GM12878 (cell line): ENCODE measurements around the gene TYSND1. TPM values are rescaled to one million over a fixed set of nuclear protein-coding genes. Genes with fewer than 3 reads are reported as not detected.

ENCODE experiments used
- ATAC-seq: fragments of 200-7000 bp; cut with Tn5 transposase; 3 replicates; pipeline ENCODE4 v1.9.1; 2020; ENCODE audit warnings: mild to moderate bottlenecking, moderate library complexity
- BruUV-seq: library from RNA; stranded (reverse); fragments of 400-500 nt; replicated peaks from 2 replicates; lab custom pipeline; 2021; lab: Mats Ljungman, UMichigan
- CTCF ChIA-PET: fragments of 300-600 bp; sonication (Branson Sonifier 250); formaldehyde crosslinking; extraction: SDS; loops from one replicate; lab custom pipeline; 2021; ENCODE audit warnings: inconsistent platforms; lab: Yijun Ruan, JAX
- POLR2A ChIA-PET: fragments of 350-600 bp; formaldehyde crosslinking; extraction: SDS; loops from one replicate; lab custom pipeline; 2021; ENCODE audit warnings: inconsistent platforms; lab: Charles Lee
- RAD21 ChIA-PET: fragments of 300-600 bp; sonication (Branson Sonifier 250); formaldehyde crosslinking; loops from one replicate; lab custom pipeline; 2023; ENCODE audit warnings: antibody characterized with exemption; ENCODE audit not compliant: unreplicated experiment; lab: Charles Lee
- SMC1A ChIA-PET: fragments of 300-600 bp; sonication (Branson Sonifier 250); formaldehyde crosslinking; loops from one replicate; lab custom pipeline; 2023; ENCODE audit not compliant: unreplicated experiment, uncharacterized antibody; lab: Charles Lee
- DNase-seq: peaks from one replicate; pipeline ENCODE4 v3.0.0-alpha.2; 2011; ENCODE audit warnings: low read depth, low spot score
- FAIRE-seq: peaks from 3 replicates; lab custom pipeline; 2011; peaks lifted over from hg19 to GRCh38; lab: Jason Lieb, UNC
- H2AFZ ChIP-seq: 2 replicates; pipeline ENCODE4 v1.6.0; 2011; ENCODE audit warnings: low read depth, low read length, control low read depth; ENCODE audit not compliant: control insufficient read depth
- H3K27ac ChIP-seq: 2 replicates; pipeline ENCODE4 v1.5.1; 2011; ENCODE audit warnings: control low read depth; ENCODE audit not compliant: control insufficient read depth, insufficient read depth
- H3K27me3 ChIP-seq, 2 experiments: replicated peaks in 1 of 2; 2 replicates each; pipeline versions ENCODE4 v1.6.0 to v1.6.1; 2011; ENCODE audit warnings: low read length in 1 of 2; ENCODE audit not compliant: control insufficient read depth in 2 of 2, insufficient read depth in 2 of 2
- H3K36me3 ChIP-seq, 2 experiments: 2 replicates each; pipeline ENCODE4 v1.5.1; 2011; ENCODE audit warnings: low read length in 1 of 2; ENCODE audit not compliant: control insufficient read depth in 2 of 2, insufficient read depth in 2 of 2
- H3K4me1 ChIP-seq: 2 replicates; pipeline ENCODE4 v1.6.1; 2011; ENCODE audit warnings: mild to moderate bottlenecking, low read length, moderate library complexity, mixed read lengths; ENCODE audit not compliant: control insufficient read depth, insufficient read depth
- H3K4me2 ChIP-seq: 2 replicates; pipeline ENCODE4 v1.6.0; 2011; ENCODE audit warnings: control low read depth; ENCODE audit not compliant: control insufficient read depth, insufficient read depth
- H3K4me3 ChIP-seq: fragments of 200-600 bp; sonication (generic); 2 replicates; pipeline ENCODE4 v1.5.1; 2016
- H3K79me2 ChIP-seq: 2 replicates; pipeline ENCODE4 v1.6.0; 2011; ENCODE audit warnings: low read length; ENCODE audit not compliant: control insufficient read depth, insufficient read depth
- H3K9ac ChIP-seq: 2 replicates; pipeline ENCODE4 v1.8.0; 2011; ENCODE audit warnings: low read length, control low read depth, mixed read lengths; ENCODE audit not compliant: control insufficient read depth, insufficient read depth
- H3K9me3 ChIP-seq: replicated peaks from 3 replicates; pipeline ENCODE4 v1.5.1; 2011; ENCODE audit warnings: mild to moderate bottlenecking, low read length; ENCODE audit not compliant: control insufficient read depth, insufficient read depth
- H4K20me1 ChIP-seq: 2 replicates; pipeline ENCODE4 v1.6.0; 2011; ENCODE audit not compliant: control insufficient read depth, insufficient read depth
- BMI1 ChIP-seq: fragments of 450-650 bp; IDR thresholded peaks from 2 replicates; pipeline ENCODE4 v1.6.1; 2016; ENCODE audit warnings: mild to moderate bottlenecking, moderate library complexity, borderline replicate concordance
- E4F1 ChIP-seq: fragments of 450-650 bp; IDR thresholded peaks from 2 replicates; pipeline ENCODE4 v1.6.1; 2018; ENCODE audit warnings: borderline replicate concordance, mild to moderate bottlenecking; ENCODE audit not compliant: partially characterized antibody
- EED ChIP-seq: sonication (generic); IDR thresholded peaks from 2 replicates; pipeline ENCODE4 v1.6.1; 2016; ENCODE audit warnings: antibody characterized with exemption, low read depth
- GABPA ChIP-seq: IDR thresholded peaks from 2 replicates; pipeline ENCODE4 v1.6.1; 2014; ENCODE audit warnings: antibody characterized with exemption, low read depth, mild to moderate bottlenecking, inconsistent platforms
- HDGF ChIP-seq: fragments of 450-650 bp; IDR thresholded peaks from 2 replicates; pipeline ENCODE4 v1.6.1; 2016; ENCODE audit warnings: antibody characterized with exemption
- HSF1 ChIP-seq: fragments of 150-350 bp; IDR thresholded peaks from 2 replicates; pipeline ENCODE4 v1.6.1; 2014; ENCODE audit warnings: mild to moderate bottlenecking, low read depth, low read length
- MEF2A ChIP-seq: IDR thresholded peaks from 2 replicates; pipeline ENCODE4 v1.6.1; 2011; ENCODE audit warnings: low read depth, mild to moderate bottlenecking, low read length, moderate library complexity; ENCODE audit not compliant: insufficient read depth
- PML ChIP-seq: IDR thresholded peaks from 2 replicates; pipeline ENCODE4 v1.6.1; 2012; ENCODE audit warnings: low read length, inconsistent platforms
- RBBP5 ChIP-seq: fragments of 200-600 bp; sonication (generic); conservative IDR thresholded peaks from 2 replicates; pipeline ENCODE4 v1.6.1; 2016
- RUNX3 ChIP-seq: IDR thresholded peaks from 2 replicates; pipeline ENCODE4 v1.6.1; 2012; ENCODE audit warnings: low read length, inconsistent platforms
- SIN3A ChIP-seq: IDR thresholded peaks from 2 replicates; pipeline ENCODE4 v1.6.1; 2012; ENCODE audit warnings: low read depth, low read length, improper control_type of control experiment
- ZBTB40 ChIP-seq: fragments of 450-650 bp; IDR thresholded peaks from 2 replicates; pipeline ENCODE4 v1.6.1; 2016; ENCODE audit warnings: mild to moderate bottlenecking, moderate library complexity, borderline replicate concordance
- WGBS: methylation state at CpG from one replicate; pipeline ENCODE4 v1.1.6; 2016; ENCODE audit warnings: low lambda C conversion rate; ENCODE audit not compliant: insufficient replicate concordance, insufficient coverage; ENCODE audit errors: missing lambda C conversion rate; 5-methylcytosine and 5-hydroxymethylcytosine counted together
- in situ Hi-C: fragments of 300-500 bp; cut with MboI; formaldehyde crosslinking; loops from 9 replicates; pipeline ENCODE4 v1.14.3; 2018; ENCODE audit warnings: mixed read lengths
- intact Hi-C: fragments of 100-400 bp; cut with micrococcal nuclease; formaldehyde crosslinking; loops from one replicate; pipeline ENCODE4 v1.14.2; 2022; ENCODE audit not compliant: unreplicated experiment
- polyA plus RNA-seq, 11 experiments: library from polyadenylated mRNA; depleted of rRNA in 4 of 11; unstranded in 6 of 11; stranded (reverse) in 5 of 11; fragments of >200 nt; fragmentation: Nextera tagmentation in 4 of 11; fragmentation: Illumina TruSeq in 1 of 11; extraction: Ambion mirVana in 4 of 11; extraction: Trizol in 1 of 11; gene quantifications; 1 replicate in 1 of 11; 2 replicates in 10 of 11; pipeline versions ENCODE4 v1.2.1 to v1.2.3, GENCODE V29; 2011 to 2016; ENCODE audit warnings: inconsistent platforms in 2 of 11, missing spikeins in 2 of 11, low read depth in 1 of 11
- total RNA-seq, 4 experiments: library from RNA; depleted of rRNA in 3 of 4; stranded (reverse); fragments of >200 nt in 3 of 4; fragmentation: Illumina TruSeq in 1 of 4; extraction: Trizol in 1 of 4; gene quantifications; 2 replicates each; pipeline versions ENCODE4 v1.2.1 to v1.2.3, GENCODE V29; 2013 to 2021
- TF ChIP-seq, protein P1 (sequence below): fragments of 150-350 bp; IDR thresholded peaks from 2 replicates; pipeline ENCODE4 v1.6.1; 2016; ENCODE audit warnings: low read depth, low read length

Gene TYSND1
- total and polyA plus RNA-seq, 10 of the 15 experiments (the other 5 are each of a cell fraction or from before 2014, with no cell fraction given), result 1.9 to 21.4 (median 12.0) TPM

- no peak overlapping the region for H3K4me3 ChIP-seq
- ChIA-PET POLR2A (interaction anchor here (0.5 to 3.4 kb wide), 2 partner anchors 8 to 12 kb away, joined by 3 to 15 read pairs; no protein-coding TSS in a partner anchor), SMC1A (interaction anchor here (1.3 to 2.0 kb wide), 3 partner anchors 54 to 140 kb away, joined by 3 to 5 read pairs (median 4); partner anchors contain the start of gene TYSND1), RAD21 (no interaction called here), CTCF (interaction anchor here (0.6 to 5.8 kb wide), 4 partner anchors 15 to 54 kb away, joined by 3 to 58 read pairs (median 18); partner anchors contain the start of gene TYSND1)
- 50% methylated on average over 7 of the region's 7 CpGs for WGBS
- no TSS peak for BruUV-seq
- no peaks in the 10 kb centered on the region for H4K20me1 ChIP-seq
- H3K9me3 ChIP-seq, result no peaks in the 10 kb centered on the region
- H3K9ac ChIP-seq, result no peak overlapping the region
- H3K4me1 ChIP-seq, result peaks cover 7% of the 10 kb centered on the region; the same call in 1 of the 2 replicates
- no peak for FAIRE-seq
- H3K4me2 ChIP-seq, result no peak overlapping the region
- no peak overlapping the region for H2AFZ ChIP-seq
- intact Hi-C loops, result no loop called here
- no peak overlapping the region for H3K27ac ChIP-seq
- no peak for DNase-seq
- H3K36me3 ChIP-seq, result no peaks in the 10 kb centered on the region
- ATAC-seq, result no peak
- no peaks in the 10 kb centered on the region; a peak in 1 of 4 replicates for H3K27me3 ChIP-seq
- H3K79me2 ChIP-seq, result no peaks in the 10 kb centered on the region
- in situ Hi-C loops, result no loop called here
- TF ChIP-seq RBBP5, result no peak
- no peak for TF ChIP-seq PML
- no peak for TF ChIP-seq HSF1
- no peak for TF ChIP-seq HDGF
- TF ChIP-seq ZBTB40, result no peak
- no peak for TF ChIP-seq RUNX3
- no peak for TF ChIP-seq E4F1
- no peak for TF ChIP-seq BMI1
- TF ChIP-seq GABPA, result no peak
- no peak for TF ChIP-seq EED
- TF ChIP-seq SIN3A, result no peak
- TF ChIP-seq, protein P1, sequence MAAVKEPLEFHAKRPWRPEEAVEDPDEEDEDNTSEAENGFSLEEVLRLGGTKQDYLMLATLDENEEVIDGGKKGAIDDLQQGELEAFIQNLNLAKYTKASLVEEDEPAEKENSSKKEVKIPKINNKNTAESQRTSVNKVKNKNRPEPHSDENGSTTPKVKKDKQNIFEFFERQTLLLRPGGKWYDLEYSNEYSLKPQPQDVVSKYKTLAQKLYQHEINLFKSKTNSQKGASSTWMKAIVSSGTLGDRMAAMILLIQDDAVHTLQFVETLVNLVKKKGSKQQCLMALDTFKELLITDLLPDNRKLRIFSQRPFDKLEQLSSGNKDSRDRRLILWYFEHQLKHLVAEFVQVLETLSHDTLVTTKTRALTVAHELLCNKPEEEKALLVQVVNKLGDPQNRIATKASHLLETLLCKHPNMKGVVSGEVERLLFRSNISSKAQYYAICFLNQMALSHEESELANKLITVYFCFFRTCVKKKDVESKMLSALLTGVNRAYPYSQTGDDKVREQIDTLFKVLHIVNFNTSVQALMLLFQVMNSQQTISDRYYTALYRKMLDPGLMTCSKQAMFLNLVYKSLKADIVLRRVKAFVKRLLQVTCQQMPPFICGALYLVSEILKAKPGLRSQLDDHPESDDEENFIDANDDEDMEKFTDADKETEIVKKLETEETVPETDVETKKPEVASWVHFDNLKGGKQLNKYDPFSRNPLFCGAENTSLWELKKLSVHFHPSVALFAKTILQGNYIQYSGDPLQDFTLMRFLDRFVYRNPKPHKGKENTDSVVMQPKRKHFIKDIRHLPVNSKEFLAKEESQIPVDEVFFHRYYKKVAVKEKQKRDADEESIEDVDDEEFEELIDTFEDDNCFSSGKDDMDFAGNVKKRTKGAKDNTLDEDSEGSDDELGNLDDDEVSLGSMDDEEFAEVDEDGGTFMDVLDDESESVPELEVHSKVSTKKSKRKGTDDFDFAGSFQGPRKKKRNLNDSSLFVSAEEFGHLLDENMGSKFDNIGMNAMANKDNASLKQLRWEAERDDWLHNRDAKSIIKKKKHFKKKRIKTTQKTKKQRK, result no peak
- TF ChIP-seq MEF2A, result no peak
Measured at GRCh38 chr10:70092389-70092718, 54.1 kb downstream of the TYSND1 start.
